ENCODE results near the gene INPP5A.

The INPP5A gene

GRCh38 chr10:132652446-132652845, 114.9 kb downstream of the INPP5A start:
- Histone ChIP-seq H2AFZ (ENCODE audit: low read length) (no peak overlapping the region), H3K27me3 (ENCODE audit: insufficient read depth, low read length, poor library complexity, severe bottlenecking) (no peaks in the 10 kb centered on the region), H3K4me2 (ENCODE audit: low read depth, low read length, poor library complexity, severe bottlenecking) (no peak overlapping the region), H3K4me3 (ENCODE audit: low read length, poor library complexity, severe bottlenecking) (no peak overlapping the region), H3F3A (ENCODE audit: low read depth) (no peaks in the 10 kb centered on the region), H3K9ac (ENCODE audit: low read depth, low read length, poor library complexity, severe bottlenecking) (no peak overlapping the region), H3K4me1 (ENCODE audit: insufficient read depth, low read length, poor library complexity, severe bottlenecking) (no peaks in the 10 kb centered on the region), H3K9me2 (replicated peaks; ENCODE audit: low read depth, low read length) (no peaks in the 10 kb centered on the region), H3K9me3 (ENCODE audit: insufficient read depth, low read depth, low read length) (no peaks in the 10 kb centered on the region), H3K36me3 (ENCODE audit: insufficient read depth, low read length) (peaks cover 31% of the 10 kb centered on the region; the same call in 1 of the 2 replicates), H3K79me2 (ENCODE audit: insufficient read depth, low read length) (no peaks in the 10 kb centered on the region), H4K20me1 (ENCODE audit: insufficient read depth, low read length, poor library complexity, severe bottlenecking) (no peaks in the 10 kb centered on the region)
- TF ChIP-seq EZH2phosphoT487 (IDR thresholded peaks at IDR 0.05; ENCODE audit: borderline replicate concordance): no peak
- TF ChIP-seq CTCF (conservative IDR thresholded peaks at IDR 0.05; ENCODE audit: low read length): no peak

- TF ChIP-seq CTCF (conservative IDR thresholded peaks at IDR 0.05; ENCODE audit: low read length) (no peak), EZH2phosphoT487 (IDR thresholded peaks at IDR 0.05; ENCODE audit: borderline replicate concordance) (no peak)
- Histone ChIP-seq H3K9me2 (replicated peaks; ENCODE audit: low read depth, low read length) (no peaks in the 10 kb centered on the region), H3K4me2 (ENCODE audit: low read depth, low read length, poor library complexity, severe bottlenecking) (no peak overlapping the region), H3K27me3 (ENCODE audit: insufficient read depth, low read length, poor library complexity, severe bottlenecking) (no peaks in the 10 kb centered on the region), H3K9me3 (ENCODE audit: insufficient read depth, low read depth, low read length) (no peaks in the 10 kb centered on the region), H3K79me2 (ENCODE audit: insufficient read depth, low read length) (no peaks in the 10 kb centered on the region), H3K4me1 (ENCODE audit: insufficient read depth, low read length, poor library complexity, severe bottlenecking) (no peaks in the 10 kb centered on the region), H4K20me1 (ENCODE audit: insufficient read depth, low read length, poor library complexity, severe bottlenecking) (no peaks in the 10 kb centered on the region), H3K36me3 (ENCODE audit: insufficient read depth, low read length) (peaks cover 31% of the 10 kb centered on the region; the same call in 1 of the 2 replicates), H3F3A (ENCODE audit: low read depth) (no peaks in the 10 kb centered on the region), H3K9ac (ENCODE audit: low read depth, low read length, poor library complexity, severe bottlenecking) (no peak overlapping the region), H3K4me3 (ENCODE audit: low read length, poor library complexity, severe bottlenecking) (no peak overlapping the region), H2AFZ (ENCODE audit: low read length) (no peak overlapping the region)
Measured at GRCh38 chr10:132652936-132653590, 115.5 kb downstream of the INPP5A start.

- Histone ChIP-seq H2AFZ (ENCODE audit: low read length) (no peak overlapping the region), H3K36me3 (ENCODE audit: insufficient read depth, low read length) (peaks cover 31% of the 10 kb centered on the region; the same call in 1 of the 2 replicates), H3K4me2 (ENCODE audit: low read depth, low read length, poor library complexity, severe bottlenecking) (no peak overlapping the region), H3F3A (ENCODE audit: low read depth) (no peaks in the 10 kb centered on the region), H3K9me3 (ENCODE audit: insufficient read depth, low read depth, low read length) (no peaks in the 10 kb centered on the region), H4K20me1 (ENCODE audit: insufficient read depth, low read length, poor library complexity, severe bottlenecking) (no peaks in the 10 kb centered on the region), H3K4me1 (ENCODE audit: insufficient read depth, low read length, poor library complexity, severe bottlenecking) (no peaks in the 10 kb centered on the region), H3K9me2 (replicated peaks; ENCODE audit: low read depth, low read length) (no peaks in the 10 kb centered on the region), H3K27me3 (ENCODE audit: insufficient read depth, low read length, poor library complexity, severe bottlenecking) (no peaks in the 10 kb centered on the region), H3K4me3 (ENCODE audit: low read length, poor library complexity, severe bottlenecking) (no peak overlapping the region), H3K79me2 (ENCODE audit: insufficient read depth, low read length) (no peaks in the 10 kb centered on the region), H3K9ac (ENCODE audit: low read depth, low read length, poor library complexity, severe bottlenecking) (no peak overlapping the region)
- TF ChIP-seq CTCF (conservative IDR thresholded peaks at IDR 0.05; ENCODE audit: low read length) (no peak), EZH2phosphoT487 (IDR thresholded peaks at IDR 0.05; ENCODE audit: borderline replicate concordance) (no peak)
Measured at GRCh38 chr10:132653721-132654120, 116.1 kb downstream of the INPP5A start.

Data from Loucy (cell line).